Stimulated activated CD4-positive, alpha-beta T cell treated with anti-CD3 and anti-CD28 coated beads, TNF-alpha, amount 100 ng/mL, for 4 hours (primary cell): ENCODE measurements around the gene SLC25A45.

ENCODE experiments used
- DNase-seq, 3 experiments: peaks; one replicate each; pipeline ENCODE4 v3.0.0-alpha.2; 2020; ENCODE audit warnings: low read depth in 3 of 3

Gene SLC25A45, protein sequence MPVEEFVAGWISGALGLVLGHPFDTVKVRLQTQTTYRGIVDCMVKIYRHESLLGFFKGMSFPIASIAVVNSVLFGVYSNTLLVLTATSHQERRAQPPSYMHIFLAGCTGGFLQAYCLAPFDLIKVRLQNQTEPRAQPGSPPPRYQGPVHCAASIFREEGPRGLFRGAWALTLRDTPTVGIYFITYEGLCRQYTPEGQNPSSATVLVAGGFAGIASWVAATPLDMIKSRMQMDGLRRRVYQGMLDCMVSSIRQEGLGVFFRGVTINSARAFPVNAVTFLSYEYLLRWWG

DNA sequence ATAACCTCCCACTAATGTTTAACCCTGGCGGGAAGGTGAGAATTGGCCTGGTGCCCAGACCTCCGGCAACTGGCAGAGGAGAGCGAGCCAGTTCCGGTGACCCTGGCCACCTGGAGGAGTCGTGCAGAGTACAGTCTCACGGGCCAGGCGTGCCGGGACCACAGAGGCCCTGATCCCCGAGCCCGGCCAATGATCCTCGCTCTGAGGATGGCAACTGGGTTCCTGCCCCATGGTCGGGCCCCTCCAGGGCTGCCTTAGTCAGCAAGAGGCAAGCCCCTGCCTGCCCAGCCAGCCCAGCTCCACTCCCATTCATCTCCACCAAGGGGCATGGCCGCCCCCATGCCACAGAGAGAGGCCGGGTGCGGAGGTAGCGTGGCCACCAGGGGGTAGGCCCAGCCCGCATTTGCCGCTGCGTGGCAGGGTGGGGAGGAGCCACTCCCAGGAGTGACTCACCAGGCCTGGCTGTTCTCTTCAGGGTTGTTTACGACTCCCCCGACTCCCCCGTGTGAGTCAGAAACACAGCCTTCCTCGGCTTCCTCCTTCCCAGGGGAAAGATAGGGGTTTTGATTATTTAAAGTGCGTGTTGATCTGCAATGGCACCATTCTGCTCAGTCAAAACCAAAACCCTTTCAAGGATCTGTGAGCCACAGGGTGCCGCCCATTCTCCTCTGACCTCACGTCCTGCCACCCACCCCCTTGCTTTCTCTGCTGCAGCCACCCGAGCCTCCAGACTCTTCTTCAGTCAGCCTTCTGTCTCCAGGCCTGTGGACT, at the start of gene SLC25A45:
Gene SLC25A45 (minus strand): TSS at position 614 of the 771 bp plus-strand sequence. CDS start 695 bp downstream, outside the sequence.
- peak; percentile 82 to 87 (median 87) for DNase-seq

DNA sequence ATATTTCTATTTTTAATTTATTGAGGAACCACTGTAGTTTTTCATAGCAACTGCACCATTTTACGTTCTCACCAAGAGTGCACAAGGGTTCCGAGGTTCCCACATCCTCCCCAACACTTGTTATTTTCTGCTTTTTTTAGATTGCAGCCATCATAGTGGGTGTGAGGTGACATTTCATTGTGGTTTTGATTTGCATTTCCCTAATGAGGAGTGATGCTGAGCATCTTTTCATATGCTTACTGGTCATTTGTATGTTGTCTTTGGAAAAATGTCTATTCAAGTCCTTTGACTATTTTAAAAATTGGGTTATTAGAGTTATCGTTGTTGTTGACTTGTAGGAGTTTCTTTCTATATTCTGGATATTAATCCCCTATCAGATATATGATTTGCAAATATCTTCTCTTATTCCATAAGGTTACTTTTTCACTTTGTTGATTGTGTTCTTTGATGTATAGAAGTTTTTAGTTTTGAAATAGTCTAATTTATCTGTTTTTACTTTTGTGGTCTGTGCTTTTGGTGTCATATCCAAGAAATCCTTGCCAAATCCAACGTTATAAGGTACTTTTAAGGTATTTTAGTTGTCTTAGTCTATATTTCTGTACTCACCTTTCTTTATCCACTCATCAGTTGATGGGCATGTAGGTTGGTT, 49.1 kb upstream of the SLC25A45 start:
- no peak for DNase-seq

DNA sequence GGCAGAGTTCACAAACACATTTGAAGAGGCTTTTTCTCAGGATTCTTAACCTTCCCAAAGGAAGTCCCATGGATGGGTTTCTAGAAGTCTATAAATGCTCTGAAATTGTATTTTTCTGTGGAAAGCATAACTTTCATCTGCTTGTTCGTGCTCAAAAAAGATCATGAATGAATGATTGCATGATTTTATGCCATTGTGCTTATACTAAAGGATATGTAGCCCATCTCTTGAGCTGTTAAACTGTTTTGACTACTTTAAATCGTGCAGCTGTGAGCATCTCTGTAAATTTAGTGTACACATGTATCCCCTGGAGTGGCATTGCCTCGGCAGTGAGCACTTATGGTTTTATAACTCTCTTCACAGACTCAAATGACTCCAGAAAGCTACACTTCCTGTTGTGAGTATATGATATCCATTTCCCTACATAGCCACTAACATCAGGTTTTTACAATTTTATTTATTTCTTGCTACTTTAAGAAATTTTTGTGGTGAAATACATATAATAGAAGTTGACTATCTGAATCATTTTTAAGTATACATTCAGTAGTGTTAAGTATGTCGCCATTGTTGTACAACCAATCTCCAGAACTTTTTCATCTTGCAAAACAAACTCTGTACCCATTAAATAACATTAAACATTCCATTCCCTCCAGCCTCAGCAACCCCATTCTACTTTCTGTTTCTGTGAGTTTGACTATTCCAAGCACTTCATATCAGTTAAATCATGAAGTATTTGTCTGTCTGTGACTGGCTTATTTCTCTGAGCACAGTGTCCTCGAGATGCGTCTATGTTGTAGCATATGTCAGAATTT, 48.2 kb upstream of the SLC25A45 start:
- no peak for DNase-seq

DNA sequence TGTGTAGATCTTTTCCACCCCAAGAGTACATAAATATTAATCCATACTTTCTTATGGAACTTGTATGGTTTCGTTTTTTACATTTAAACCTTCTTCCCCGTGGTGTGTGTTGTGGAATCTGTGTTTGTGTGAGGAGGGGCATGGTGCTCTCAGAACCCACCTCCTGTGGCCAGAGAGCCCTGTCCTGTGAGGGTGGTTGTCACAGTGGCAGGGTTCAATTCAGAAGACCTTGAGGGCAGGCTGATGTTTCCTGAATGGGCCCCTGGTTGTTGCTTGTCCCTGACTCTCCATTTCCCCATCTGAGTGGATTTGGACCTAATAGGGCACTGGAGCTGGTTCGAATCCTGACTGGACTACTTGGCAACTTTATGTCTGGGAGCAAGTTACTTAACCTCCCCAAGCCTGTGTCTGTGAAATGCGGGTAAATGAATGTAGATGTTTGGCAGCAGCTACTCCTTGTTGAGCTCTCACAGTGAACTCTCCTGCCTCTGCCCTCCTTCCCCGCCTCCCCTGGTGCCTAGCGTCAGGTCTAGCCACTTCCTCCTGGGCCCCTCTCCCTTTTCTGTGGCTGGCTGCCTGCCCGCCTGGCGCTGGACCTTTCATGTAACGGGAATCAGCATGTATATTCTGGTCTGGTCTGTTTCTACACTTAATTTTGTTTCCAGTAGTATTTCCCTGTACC, 47.4 kb upstream of the SLC25A45 start:
- no peak for DNase-seq

DNA sequence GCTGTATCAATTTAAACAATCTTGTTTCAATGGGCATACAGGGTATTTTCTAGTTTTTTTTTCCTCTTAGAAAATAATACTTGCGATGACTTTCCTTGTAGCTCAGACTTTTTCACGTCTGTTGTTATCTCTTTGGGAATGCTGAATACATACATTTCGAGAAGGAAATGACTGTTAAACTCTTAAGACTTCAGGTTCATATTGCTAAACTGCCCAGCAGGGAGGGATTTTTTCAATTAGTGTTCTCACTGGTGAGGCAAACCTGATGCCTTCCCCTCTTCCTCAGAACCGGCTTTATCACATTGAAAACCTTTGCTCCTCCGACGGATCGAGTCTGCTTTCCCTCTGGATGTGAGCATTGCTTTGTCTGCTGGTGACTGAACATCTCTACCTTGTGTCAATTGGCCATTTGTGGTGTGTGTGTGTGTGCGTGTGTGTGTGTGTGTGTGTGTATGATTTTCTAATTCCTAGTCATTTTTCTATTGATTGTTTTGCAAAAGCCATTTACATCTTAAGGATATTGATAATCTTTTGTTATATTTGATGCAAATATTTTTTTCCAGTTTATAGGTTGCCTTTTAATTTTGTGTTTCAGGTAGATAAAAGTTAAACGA, 46.7 kb upstream of the SLC25A45 start:
- DNase-seq: no peak

DNA sequence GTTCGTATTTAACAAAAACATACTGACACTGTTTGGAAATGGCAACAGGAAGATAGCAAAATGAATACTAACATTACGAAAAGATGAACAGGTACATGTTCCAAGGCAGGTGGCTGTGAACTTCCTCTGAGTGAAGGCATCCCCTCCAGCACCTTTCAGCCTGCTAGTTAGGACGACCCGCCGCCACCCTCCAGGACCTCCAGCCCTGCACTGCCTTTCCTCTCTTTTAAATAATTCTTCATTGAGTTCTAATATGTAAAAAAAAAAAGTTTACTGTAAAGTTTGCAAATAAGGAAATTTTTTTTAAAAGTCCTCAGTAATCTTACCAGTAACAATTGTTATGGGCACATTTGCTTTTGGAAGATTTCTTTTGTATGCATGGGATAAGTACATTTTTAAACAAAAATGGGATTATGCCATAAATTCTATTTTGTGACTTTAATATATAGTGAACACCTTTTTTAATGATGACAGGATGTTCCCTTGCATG, 46.2 kb upstream of the SLC25A45 start:
- no peak for DNase-seq

DNA sequence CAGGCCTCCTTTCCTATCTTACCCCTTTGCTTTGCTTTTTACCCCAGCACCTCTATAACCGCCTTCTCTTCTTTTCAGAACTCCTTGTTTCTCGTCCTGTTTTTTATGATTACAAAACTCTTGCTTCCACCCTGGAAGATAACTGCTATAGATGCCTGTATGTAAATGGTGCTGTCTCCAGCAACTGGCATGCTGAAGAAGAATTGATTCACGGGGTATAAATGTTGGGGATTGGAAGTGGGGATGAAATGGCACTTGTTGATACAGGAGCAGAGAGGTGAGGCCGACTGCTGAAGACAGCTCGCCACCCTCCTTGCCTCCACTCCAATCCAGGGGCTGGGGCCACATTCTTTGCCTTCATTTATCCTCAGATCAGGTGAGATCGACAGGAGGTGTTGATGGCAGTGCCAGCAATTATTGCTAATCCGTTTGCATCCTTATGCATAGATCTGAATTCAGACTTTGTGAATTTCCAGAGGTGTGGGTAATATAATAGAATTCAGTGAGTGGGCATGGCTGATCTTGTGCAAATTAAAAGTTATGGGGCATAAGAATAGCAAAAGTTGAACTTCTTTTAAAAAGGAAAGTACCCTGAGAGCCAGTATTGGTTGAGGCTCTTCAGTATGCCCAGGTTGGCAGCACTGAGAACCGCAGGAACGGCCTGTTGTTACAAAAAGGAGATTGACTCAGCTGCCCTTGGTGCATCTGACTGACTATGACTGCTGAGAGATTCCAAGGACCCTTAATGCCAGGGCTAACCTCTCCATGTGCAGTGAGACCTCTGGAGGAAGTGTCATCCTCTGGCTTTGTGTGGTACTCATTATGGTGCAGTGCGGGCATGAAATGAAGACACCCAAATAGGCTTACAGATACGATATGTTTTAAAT, 45.5 kb upstream of the SLC25A45 start:
- no peak for DNase-seq

DNA sequence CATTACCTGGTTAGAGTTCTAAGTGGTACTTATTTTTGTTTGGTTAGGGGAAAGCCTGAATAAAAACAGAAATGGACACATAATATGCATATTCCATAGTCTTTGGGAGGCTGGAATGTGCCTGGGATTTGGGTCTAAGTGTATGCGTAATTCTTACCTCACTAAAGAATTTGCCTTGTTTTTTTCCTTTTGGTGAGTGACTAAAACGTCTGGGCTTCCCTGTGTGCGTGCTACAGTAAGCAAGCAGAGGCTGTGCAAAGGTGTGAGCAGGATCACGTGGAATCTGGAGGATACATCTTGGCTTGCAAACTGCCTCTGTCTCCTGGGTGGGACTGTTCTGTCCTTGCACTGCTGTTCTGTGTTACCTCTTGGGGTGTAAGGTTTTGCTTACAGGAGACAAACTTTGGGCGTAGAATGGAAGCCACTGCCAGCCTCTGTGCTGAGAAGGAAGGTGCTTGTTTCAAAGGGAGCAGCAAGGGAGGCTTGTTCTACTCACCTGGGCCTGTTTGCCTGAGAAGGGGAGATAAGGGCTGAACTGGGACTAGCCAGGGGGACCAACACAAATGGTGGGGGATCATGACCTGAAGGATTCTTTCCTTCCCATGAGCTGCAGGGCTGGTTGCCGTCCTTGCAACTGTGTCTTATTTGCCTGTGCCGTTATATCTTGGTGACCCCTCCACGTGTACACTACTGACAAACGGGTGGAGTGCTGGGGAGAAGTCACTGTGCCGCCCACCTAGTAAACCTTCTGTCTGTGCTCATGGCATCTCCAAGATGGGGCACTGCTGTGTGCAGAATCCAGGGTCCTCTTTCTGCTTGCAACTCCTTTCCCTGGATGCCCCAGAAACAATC, 44.6 kb upstream of the SLC25A45 start:
- no peak for DNase-seq

DNA sequence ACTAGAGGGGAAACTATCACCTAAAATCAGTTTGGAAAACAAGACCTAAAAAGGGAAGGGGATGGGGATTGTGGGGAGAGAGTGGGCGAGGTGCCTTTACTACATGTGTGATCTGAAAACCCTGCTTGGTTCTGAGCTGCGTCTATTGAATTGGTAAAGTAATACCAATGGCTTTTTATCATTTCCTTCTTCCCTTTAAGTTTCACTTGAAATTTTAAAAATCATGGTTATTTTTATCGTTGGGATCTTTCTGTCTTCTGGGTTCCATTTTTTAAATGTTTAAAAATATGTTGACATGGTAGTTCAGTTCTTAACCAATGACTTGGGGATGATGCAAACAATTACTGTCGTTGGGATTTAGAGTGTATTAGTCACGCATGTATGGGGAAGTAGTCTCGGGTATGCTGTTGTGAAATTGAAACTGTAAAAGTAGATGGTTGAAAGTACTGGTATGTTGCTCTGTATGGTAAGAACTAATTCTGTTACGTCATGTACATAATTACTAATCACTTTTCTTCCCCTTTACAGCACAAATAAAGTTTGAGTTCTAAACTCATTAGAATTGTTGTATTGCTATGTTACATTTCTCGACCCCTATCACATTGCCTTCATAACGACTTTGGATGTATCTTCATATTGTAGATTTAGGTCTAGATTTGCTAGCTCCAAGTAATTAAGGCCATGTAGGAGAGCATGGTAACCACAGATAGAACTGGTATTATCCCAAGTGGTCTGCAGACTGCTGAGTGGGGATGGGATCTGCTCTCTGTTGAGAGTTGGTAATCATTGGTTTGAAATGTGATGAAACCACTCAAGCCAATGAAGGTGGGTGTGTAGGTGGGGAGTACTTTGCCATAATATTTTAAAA, 43.8 kb upstream of the SLC25A45 start:
- no peak for DNase-seq

DNA sequence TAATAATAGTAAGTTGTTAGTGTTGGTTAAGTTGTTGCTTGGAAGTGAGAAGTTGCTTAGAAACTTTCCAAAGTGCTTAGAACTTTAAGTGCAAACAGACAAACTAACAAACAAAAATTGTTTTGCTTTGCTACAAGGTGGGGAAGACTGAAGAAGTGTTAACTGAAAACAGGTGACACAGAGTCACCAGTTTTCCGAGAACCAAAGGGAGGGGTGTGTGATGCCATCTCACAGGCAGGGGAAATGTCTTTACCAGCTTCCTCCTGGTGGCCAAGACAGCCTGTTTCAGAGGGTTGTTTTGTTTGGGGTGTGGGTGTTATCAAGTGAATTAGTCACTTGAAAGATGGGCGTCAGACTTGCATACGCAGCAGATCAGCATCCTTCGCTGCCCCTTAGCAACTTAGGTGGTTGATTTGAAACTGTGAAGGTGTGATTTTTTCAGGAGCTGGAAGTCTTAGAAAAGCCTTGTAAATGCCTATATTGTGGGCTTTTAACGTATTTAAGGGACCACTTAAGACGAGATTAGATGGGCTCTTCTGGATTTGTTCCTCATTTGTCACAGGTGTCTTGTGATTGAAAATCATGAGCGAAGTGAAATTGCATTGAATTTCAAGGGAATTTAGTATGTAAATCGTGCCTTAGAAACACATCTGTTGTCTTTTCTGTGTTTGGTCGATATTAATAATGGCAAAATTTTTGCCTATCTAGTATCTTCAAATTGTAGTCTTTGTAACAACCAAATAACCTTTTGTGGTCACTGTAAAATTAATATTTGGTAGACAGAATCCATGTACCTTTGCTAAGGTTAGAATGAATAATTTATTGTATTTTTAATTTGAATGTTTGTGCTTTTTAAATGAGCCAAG, 42.9 kb upstream of the SLC25A45 start:
- peak in 2 of 3 experiments; percentile 68 to 82 for DNase-seq

DNA sequence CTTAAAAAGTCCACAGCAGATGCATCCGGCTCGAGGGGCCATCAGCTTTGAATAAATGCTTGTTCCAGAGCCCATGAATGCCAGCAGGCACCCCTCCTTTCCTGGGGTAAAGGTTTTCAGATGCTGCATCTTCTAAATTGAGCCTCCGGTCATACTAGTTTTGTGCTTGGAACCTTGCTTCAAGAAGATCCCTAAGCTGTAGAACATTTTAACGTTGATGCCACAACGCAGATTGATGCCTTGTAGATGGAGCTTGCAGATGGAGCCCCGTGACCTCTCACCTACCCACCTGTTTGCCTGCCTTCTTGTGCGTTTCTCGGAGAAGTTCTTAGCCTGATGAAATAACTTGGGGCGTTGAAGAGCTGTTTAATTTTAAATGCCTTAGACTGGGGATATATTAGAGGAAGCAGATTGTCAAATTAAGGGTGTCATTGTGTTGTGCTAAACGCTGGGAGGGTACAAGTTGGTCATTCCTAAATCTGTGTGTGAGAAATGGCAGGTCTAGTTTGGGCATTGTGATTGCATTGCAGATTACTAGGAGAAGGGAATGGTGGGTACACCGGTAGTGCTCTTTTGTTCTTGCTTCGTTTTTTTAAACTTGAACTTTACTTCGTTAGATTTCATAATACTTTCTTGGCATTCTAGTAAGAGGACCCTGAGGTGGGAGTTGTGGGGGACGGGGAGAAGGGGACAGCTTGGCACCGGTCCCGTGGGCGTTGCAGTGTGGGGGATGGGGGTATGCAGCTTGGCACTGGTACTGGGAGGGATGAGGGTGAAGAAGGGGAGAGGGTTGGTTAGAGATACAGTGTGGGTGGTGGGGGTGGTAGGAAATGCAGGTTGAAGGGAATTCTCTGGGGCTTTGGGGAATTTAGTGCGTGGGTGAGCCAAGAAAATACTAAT, 42.0 kb upstream of the SLC25A45 start:
- DNase-seq: peak in 1 of 3 experiments; percentile 49

DNA sequence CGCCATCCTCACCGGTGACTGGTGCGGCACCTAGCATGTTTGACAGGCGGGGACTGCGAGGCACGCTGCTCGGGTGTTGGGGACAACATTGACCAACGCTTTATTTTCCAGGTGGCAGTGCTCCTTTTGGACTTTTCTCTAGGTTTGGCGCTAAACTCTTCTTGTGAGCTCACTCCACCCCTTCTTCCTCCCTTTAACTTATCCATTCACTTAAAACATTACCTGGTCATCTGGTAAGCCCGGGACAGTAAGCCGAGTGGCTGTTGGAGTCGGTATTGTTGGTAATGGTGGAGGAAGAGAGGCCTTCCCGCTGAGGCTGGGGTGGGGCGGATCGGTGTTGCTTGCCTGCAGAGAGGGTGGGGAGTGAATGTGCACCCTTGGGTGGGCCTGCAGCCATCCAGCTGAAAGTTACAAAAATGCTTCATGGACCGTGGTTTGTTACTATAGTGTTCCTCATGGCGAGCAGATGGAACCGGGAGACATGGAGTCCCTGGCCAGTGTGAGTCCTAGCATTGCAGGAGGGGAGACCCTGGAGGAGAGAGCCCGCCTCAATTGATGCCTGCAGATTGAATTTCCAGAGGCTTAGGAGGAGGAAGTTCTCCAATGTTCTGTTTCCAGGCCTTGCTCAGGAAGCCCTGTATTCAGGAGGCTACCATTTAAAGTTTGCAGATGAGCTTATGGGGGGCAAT, 41.2 kb upstream of the SLC25A45 start:
- DNase-seq: no peak

DNA sequence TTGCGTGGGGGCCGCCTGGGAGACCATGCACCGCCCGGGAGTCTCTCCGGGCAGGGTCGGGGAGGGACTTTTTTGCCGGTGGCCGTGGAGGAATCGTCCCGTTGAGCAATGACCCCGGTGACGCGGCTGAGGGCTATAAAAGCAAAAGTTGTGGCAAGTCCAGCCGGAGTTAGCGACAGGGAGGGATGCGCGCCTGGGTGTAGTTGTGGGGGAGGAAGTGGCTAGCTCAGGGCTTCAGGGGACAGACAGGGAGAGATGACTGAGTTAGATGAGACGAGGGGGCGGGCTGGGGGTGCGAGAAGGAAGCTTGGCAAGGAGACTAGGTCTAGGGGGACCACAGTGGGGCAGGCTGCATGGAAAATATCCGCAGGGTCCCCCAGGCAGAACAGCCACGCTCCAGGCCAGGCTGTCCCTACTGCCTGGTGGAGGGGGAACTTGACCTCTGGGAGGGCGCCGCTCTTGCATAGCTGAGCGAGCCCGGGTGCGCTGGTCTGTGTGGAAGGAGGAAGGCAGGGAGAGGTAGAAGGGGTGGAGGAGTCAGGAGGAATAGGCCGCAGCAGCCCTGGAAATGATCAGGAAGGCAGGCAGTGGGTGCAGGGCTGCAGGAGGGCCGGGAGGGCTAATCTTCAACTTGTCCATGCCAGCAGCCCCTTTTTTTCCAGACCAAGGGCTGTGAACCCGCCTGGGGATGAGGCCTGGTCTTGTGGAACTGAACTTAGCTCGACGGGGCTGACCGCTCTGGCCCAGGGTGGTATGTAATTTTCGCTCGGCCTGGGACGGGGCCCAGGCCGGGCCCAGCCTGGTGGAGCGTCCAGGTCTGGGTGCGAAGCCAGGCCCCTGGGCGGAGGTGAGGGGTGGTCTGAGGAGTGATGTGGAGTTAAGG, 40.4 kb upstream of the SLC25A45 start, which contains the start of gene NEAT1:
Gene NEAT1 (plus strand): TSS at position 166 of the 883 bp plus-strand sequence.
- peak; percentile 74 to 88 (median 86) for DNase-seq
